NCI-H2196 (cell line): Measurements from ENCODE around the gene GNG4.
A peak's percentile ranks its signal among the peaks of the same experiment; 100 is the strongest.
"Not testable (repeated sequence)": the region's sequence is repeated elsewhere in the genome, so short reads cannot be mapped to it uniquely, and the experiment has no call there.

Experiments used
- DNase-seq: peaks from one replicate; lab custom pipeline; 2025; ENCODE audit not compliant: unreplicated experiment; lab: John Stamatoyannopoulos, UW

GNG4 gene

GRCh38 chr1:235650341-235651169, 971 bp upstream of the GNG4 start:
- peak; percentile 39 for DNase-seq

GRCh38 chr1:235648954-235649367, 623 bp downstream of the GNG4 start:
- DNase-seq = no peak

GRCh38 chr1:235648407-235648907, 1.1 kb downstream of the GNG4 start:
- DNase-seq = peak; percentile 47

- DNase-seq = not testable (repeated sequence)
Measured at GRCh38 chr1:235647537-235647936, 2.0 kb downstream of the GNG4 start.

- DNase-seq = no peak
Measured at GRCh38 chr1:235646463-235646862, 3.1 kb downstream of the GNG4 start.

- DNase-seq = no peak
Measured at GRCh38 chr1:235644693-235645305, 4.8 kb downstream of the GNG4 start.

- no peak for DNase-seq
Measured at GRCh38 chr1:235643837-235644692, 5.5 kb downstream of the GNG4 start.

GRCh38 chr1:235642943-235643371, 6.6 kb downstream of the GNG4 start:
- DNase-seq = no peak

- peak; percentile 68 for DNase-seq
Measured at GRCh38 chr1:235642011-235642942, 7.3 kb downstream of the GNG4 start.

- no peak for DNase-seq
Measured at GRCh38 chr1:235640580-235640979, 9.0 kb downstream of the GNG4 start.

GRCh38 chr1:235639226-235640205, 10.1 kb downstream of the GNG4 start:
- no peak for DNase-seq

- DNase-seq = not testable (repeated sequence)
Measured at GRCh38 chr1:235638612-235639011, 11.0 kb downstream of the GNG4 start.

- DNase-seq = no peak
Measured at GRCh38 chr1:235637756-235638534, 11.6 kb downstream of the GNG4 start.

- no peak for DNase-seq
Measured at GRCh38 chr1:235635938-235636662, 13.5 kb downstream of the GNG4 start.

GRCh38 chr1:235632506-235633401, 16.8 kb downstream of the GNG4 start:
- DNase-seq = no peak

GRCh38 chr1:235631816-235632215, 17.8 kb downstream of the GNG4 start:
- no peak for DNase-seq
